ENCODE measurements around the gene YDJC.
"Not testable (repeated sequence)": the region's sequence is repeated elsewhere in the genome, so short reads cannot be mapped to it uniquely, and the experiment has no call there.

The YDJC gene

DNA sequence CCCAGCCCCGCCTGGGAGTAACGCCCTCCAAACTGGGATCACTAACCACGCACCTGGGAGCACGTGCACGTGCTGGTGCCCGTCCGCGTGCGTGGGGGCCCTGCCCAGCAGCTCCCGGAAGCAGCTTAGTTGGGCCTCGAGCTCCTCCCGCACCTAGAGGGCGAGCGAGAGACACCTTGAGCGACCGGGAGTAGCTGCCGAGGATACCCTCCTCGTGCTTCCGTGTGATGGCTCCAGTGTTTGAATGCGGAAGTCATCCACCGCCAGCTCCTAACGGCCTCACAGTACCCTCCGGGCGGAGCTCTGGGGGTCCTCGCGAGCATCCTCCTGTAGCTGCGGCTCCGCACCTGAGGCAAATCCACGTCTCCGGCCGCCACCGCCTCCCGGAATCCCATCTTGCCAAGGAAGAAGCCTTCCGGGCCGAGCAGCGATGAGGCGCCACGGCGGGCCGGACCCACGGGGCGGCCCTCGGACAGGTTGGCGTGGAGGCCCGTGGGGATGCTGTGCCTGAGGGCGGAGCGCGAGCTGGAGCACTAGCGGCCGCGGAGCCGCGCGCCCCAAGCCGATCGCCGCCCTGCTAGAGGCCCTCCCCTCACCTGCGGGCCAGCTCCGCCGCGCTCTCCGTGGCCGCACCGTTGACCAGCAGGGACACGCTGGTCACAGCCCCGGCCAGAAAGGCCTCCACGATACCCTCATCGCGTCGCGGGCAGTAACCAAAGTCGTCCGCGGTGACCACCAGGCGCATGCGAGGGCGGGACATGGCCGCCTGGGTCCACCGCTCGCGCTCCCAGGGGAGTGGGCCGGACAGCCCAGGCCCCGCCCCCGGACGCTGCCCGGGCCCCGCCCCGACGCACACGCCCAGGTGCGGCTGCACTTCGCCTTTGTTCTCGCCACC, at the start of gene YDJC:
YDJC (minus strand) TSS at position 768 of the 895 bp plus-strand sequence; CDS start at position 760, 8 bp downstream.
- DNase-seq (ENCODE audit: low read depth): peak; percentile 92

DNA sequence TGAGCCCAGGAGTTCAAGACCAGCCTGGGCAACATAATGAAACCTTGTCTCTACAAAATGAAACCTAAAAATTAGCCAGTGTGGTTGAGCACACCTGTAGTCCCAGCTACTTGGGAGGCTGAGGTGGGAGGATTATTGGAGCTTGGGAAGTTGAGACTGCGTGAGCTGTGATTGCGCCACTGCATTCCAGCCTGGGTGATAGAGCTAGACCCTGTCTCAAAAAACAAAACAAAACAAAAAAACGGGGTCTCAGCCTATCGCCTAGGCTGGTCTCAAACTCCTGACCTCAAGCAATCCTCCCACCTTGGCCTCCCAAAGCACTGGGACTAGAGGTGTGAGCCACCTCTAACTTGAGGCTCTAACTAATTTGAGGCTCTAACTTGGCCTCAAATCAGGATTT, 49.6 kb upstream of the YDJC start:
- DNase-seq (ENCODE audit: low read depth): no peak

DNA sequence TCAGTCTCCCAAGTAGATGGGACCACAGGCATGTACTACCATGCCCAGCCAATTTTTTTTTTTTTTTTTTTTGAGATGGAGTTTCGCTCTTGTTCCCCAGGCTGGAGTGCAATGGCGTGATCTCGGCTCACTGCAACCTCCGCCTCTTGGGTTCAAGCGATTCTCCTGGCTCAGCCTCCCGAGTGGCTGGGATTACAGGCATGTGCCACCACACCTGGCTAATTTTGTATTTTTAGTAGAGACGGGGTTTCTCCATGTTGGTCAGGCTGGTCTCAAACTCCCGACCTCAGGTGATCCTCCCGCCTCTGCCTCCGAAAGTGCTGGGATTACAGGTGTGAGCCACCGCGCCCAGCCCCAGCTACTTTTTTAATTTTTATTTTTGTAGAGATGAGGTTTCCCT, 49.0 kb upstream of the YDJC start:
- not testable (repeated sequence) for DNase-seq (ENCODE audit: low read depth)

DNA sequence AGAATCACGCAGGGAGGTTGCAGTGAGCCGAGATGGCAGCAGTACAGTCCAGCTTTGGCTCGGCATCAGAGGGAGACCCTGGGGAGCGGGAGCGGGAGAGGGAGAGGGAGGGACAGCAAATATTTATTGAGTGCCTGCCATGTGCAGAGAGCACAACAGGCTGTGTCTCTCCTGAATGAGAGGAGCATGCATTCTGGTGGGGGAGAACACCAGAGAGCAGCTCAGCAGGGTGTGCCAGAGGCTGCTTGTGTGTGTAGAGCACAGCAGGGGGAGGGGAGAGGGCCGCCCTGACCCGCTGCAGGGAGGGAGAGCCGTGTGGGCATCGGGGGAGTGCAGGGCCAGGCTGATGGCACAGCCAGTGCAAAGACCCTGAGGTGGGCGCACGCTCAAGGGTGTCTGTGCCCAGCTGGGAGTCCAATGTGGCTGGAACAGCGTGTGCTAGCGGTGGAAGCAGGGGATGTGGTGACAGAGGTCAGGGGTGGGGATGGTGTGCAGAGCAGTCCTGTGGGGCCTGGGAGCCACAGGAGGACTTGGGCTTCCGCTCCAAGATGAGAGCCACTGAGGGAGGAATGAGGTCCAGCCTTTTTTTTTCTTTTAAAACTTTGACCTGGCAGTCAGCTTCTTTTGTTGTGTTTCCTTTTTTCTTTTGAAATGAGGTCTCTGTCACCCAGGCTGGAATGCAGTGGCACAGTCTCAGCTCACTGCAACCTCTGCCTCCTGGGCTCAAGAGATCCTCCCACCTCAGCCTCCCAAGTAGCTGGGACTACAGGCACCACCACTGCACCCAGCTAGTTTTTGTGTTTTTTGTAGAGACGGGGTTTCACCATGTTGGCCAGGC, 48.0 kb upstream of the YDJC start:
- DNase-seq (ENCODE audit: low read depth): no peak

DNA sequence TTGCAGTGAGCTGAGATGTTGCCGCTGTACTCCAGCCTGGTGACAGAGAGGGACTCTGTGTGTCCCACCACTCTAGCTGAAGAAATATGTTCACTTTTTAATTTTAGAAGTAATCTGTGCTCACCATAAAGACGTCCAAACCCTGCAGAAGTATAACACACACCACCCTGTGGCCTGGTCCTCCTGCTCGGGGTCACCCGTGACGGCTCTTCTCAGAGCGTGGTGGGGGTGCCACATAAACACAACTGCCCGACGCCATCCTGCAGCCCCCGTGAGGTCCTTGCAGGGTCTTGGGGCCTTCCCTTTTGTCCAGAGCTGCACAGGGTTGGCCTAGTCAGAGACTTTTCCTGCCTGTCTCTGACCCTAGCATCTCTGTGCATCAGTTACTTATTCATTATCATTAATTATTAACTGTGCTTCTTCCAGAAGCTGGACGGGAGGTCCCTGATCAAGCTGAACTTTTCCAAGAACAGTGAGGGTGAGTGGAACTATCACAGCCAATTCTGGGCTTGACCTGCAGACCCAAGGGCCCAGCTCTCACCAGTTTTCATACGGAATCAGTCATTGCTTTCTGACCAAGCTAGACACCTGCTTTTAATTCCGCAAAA, 44.9 kb upstream of the YDJC start:
- no peak for DNase-seq (ENCODE audit: low read depth)

- DNase-seq (ENCODE audit: low read depth): no peak
Observed at GRCh38 chr22:21673534-21674321, 43.9 kb upstream of the YDJC start.

DNA sequence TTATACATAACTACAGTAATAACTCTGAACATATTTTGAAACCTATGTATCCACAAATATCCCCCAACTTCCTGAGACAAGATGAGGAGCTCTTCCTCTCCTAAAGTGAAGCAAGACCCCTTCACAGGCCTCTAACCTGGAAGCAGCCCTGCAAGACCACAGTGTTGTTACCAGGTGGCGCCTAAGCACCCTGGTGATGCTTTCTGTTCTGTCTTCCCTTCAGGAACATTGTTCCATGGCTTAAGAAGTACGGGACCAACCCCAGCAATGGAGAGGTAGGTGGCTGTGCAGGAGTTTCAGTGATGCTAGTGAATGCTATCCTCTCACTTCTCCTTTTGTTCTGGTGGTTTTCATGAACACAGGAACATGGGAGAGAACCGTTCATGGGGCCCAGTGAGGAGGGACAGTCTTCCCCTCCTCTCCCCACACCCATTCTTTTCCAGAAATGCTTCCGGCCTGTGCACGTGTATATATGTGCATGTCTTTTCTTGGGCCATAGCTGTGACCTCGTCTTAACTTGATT, 42.3 kb upstream of the YDJC start:
- DNase-seq (ENCODE audit: low read depth): no peak

- no peak for DNase-seq (ENCODE audit: low read depth)
Observed at GRCh38 chr22:21669026-21669425, 39.2 kb upstream of the YDJC start.

GRCh38 chr22:21666786-21667185, 37.0 kb upstream of the YDJC start:
- no peak for DNase-seq (ENCODE audit: low read depth)

GRCh38 chr22:21665047-21665851, 35.4 kb upstream of the YDJC start:
- no peak for DNase-seq (ENCODE audit: low read depth)

DNA sequence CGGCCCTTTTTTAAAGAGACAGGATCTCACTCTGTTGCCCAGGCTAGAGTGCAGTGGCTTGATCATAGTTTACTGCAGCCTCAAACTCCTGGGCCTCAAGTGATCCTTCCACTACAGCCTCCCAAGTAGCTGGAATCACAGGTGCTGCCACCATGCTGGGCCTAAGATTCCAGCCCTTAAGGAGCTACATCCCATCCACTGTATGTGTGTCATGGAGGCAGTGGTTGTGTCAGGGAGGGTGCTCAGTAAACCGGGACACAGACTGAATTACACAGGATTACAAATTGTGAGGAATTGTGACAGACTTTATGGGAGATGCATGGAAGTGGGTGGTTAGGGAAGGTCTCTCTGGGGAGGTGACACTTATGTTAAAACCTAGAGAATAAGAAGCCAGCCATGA, 33.9 kb upstream of the YDJC start:
- DNase-seq (ENCODE audit: low read depth): no peak

DNA sequence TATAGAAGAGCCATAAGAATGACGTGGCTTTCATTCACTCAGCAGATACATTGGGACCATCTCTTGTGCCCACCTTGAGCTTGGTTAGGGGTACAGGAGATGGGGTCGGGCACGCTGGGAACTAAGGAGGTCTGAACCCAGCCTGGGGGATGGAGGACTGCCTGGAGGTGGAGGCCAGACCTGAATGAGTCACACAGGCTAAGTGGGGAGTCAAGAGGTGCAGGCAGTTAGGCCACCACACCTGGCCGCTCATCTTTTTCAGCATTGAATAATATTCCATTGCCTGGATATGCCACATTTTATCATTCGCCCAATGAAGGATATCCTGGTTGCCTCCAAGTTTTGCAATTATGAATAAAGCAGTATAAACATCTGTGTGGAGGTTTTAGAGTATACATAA, 32.2 kb upstream of the YDJC start:
- no peak for DNase-seq (ENCODE audit: low read depth)

DNA sequence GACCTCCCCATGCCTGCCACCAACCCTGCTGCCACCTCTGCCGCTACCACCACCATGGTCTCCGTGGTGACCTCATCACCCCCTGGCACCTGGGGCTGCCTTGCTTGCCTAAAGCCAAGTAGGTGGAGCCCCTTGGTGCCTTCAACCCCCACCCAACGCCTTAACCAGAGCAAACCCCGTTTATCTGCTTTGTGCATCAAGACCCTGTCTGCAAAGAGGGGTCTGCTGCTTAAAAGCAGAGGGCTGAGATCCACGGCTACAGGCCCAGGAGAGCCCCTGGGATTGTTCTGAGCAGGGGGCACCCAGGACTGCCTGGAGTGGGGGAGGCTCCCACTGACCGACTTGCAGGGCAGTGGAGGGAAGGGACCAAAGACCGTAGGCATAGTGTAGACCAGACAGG, 31.1 kb upstream of the YDJC start:
- no peak for DNase-seq (ENCODE audit: low read depth)

DNA sequence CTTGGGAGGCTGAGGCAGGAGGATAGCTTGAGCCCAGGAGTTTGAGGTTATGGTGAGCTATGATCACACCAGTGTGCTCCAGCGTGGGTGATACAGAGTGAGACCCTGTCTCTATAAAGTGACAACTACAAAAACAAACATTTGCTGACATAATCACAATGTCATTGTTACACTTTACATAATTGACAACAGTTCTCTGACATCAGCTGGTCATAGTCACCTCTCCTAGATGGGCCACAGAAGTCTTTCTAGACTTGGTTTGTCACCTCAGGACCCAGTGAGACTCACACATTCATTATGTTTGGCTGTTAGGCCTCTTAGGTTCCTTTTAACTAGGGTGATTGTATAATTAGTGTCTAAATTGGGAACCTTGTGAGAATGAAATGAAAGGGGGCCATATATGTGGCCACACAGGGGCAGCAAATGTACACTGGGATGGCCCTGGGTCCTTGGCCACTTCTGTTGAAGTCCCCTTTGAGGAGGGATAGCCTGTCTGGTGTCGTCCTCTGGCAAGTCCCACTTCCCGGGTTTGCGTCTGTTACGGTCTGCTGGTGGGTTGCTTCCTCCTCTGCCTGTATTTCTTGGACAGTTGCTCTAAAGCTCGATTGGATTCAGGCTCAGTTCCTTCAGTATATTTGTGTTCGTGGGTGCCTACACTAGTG, 30.2 kb upstream of the YDJC start:
- no peak for DNase-seq (ENCODE audit: low read depth)

DNA sequence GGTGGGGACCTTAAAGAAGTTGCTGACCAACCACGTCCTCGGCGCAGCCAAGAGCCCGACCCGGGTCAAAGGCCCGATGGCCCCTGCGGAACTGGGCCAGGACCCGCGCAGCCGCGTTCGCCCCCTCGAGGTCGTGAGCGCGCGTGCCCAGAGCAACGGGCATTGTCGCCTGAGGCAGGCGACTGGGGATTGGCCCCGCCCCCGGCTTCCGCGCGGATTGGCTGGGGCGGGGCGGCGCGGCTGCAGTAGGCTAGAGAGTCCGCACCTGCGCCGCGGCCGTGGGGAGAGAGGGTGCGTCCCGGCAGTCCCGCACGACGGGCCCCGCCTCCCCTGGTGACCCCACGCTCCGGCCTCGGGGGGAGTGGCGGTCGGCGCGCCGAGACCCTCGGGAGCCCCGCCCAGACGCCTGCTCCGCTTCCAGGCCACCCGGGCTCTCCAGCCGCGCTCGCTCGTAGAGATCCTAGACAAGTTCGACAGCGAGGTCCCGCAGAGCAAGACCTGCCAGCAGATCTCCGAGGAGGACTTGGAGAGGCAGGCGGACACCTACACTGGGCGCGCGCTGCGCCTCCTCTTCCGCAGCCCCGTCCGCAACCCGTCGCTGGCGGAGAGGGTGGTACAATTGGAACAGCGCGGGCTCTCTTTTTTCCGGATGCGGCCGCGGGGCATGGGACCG, 27.7 kb upstream of the YDJC start:
- DNase-seq (ENCODE audit: low read depth): peak; percentile 61

- DNase-seq (ENCODE audit: low read depth): no peak
Observed at GRCh38 chr22:21657020-21657359, 27.2 kb upstream of the YDJC start.

DNA sequence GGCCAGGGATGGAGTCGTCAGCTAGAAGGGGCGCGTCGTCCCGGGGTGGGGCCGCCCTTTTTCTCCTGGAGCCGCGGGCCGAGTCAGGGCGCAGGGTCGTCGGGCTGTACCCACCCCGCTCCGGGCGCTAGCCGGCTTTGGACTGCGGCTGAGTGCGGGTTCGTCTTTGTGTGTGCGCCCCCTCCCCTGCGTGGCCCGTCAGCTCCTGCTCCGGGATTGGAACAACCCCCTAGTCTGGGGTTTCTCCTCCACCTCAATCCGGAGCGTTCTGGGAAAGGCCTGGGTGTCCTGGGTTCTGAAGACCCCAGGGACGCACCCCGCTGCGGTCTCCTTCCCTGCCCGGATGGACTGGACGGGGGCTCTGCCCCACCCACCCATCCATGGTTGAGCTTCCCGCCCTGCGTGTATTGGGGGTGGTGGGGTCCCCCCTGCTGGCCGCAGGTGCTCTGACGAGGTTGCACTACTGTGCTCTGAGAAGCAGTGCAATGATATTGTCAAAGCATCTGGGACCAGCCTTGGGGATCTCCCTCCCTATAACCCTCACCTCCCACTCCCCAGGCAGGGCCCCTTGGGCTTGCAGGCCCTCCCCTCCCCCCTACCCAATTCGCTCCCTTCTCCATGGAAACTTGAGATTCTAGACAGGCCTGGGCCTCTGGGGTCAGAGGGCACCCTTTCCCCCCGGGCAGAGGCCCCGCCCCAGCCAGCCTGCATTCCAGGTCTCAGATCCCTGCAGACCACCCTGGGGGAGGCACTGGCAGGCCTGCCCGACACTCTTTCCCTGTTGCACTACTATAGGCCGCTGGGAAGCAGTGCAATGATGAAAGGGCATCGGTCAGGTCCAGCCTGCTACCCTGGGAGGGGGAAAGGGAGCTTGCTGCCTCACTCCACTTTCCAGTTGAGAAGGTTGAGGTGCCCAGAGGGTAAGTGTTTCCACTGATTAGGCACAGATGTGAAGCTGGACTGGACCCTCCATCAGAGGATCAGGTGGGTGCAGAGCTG, 23.0 kb upstream of the YDJC start:
- DNase-seq (ENCODE audit: low read depth): no peak

GRCh38 chr22:21652010-21652546, 22.3 kb upstream of the YDJC start:
- peak; percentile 69 for DNase-seq (ENCODE audit: low read depth)
